ENCODE measurements around the gene ZNF223.

ZNF223 gene

GRCh38 chr19:44051650-44052402 lies at the start of gene ZNF223:
Gene ZNF223, plus strand, starts transcription at chr19:44052036. Its CDS starts 3,141 bp downstream, at chr19:44055177.
- H3K4me3 Mint-ChIP-seq: peak within 1 kb of the TSS; percentile 86
- peaks cover 11% of the 10 kb centered on the region for H3K4me1 Mint-ChIP-seq
- ATAC-seq (replicated peaks; ENCODE audit: extremely low read depth, poor library complexity, severe bottlenecking) (peak; percentile 36), DNase-seq (ENCODE audit: low spot score in 2 of 2) (no peak)
- peaks cover 58% of the 10 kb centered on the region for H3K27me3 Mint-ChIP-seq
- H3K9me3 Mint-ChIP-seq: peaks cover 17% of the 10 kb centered on the region
- no peak within 1 kb of the TSS for H3K27ac Mint-ChIP-seq (ENCODE audit: low read depth)
- peaks cover 3% of the 10 kb centered on the region for H3K36me3 Mint-ChIP-seq (ENCODE audit: insufficient read depth)

- Mint-ChIP-seq H3K36me3 (ENCODE audit: insufficient read depth) (peaks cover 8% of the 10 kb centered on the region), H3K4me3 (peak overlapping the region; percentile 96), H3K27ac (ENCODE audit: low read depth) (peak overlapping the region; percentile 90), H3K27me3 (no peaks in the 10 kb centered on the region), H3K4me1 (peaks cover 26% of the 10 kb centered on the region), H3K9me3 (peaks cover 18% of the 10 kb centered on the region)
- no peak for ATAC-seq (replicated peaks; ENCODE audit: extremely low read depth, poor library complexity, severe bottlenecking)
- no peak for DNase-seq (ENCODE audit: low spot score in 2 of 2)
These were observed 49.6 kb upstream of the ZNF223 start for GRCh38 chr19:44002212-44002565.

- Mint-ChIP-seq H3K4me1 (peaks cover 32% of the 10 kb centered on the region), H3K4me3 (peak within 1 kb of the TSS; percentile 96), H3K27me3 (no peaks in the 10 kb centered on the region), H3K9me3 (peaks cover 25% of the 10 kb centered on the region), H3K27ac (ENCODE audit: low read depth) (peak within 1 kb of the TSS; percentile 90), H3K36me3 (ENCODE audit: insufficient read depth) (peaks cover 11% of the 10 kb centered on the region)
- ATAC-seq (replicated peaks; ENCODE audit: extremely low read depth, poor library complexity, severe bottlenecking) (peak; percentile 97), DNase-seq (ENCODE audit: low spot score in 2 of 2) (peak; percentile 51 to 73)
These were observed 49.0 kb upstream of the ZNF223 start, which contains the start of gene ZNF230 for GRCh38 chr19:44002566-44003460. Gene ZNF230, plus strand, starts transcription at chr19:44002957. Its CDS starts 4,122 bp downstream, at chr19:44007079.

GRCh38 chr19:44003461-44004009 lies 48.3 kb upstream of the ZNF223 start:
- peak overlapping the region; percentile 90 for H3K27ac Mint-ChIP-seq (ENCODE audit: low read depth)
- H3K4me1 Mint-ChIP-seq: peaks cover 32% of the 10 kb centered on the region
- no peaks in the 10 kb centered on the region for H3K27me3 Mint-ChIP-seq
- DNase-seq (ENCODE audit: low spot score in 2 of 2): no peak
- H3K36me3 Mint-ChIP-seq (ENCODE audit: insufficient read depth): peaks cover 17% of the 10 kb centered on the region
- peak; percentile 48 for ATAC-seq (replicated peaks; ENCODE audit: extremely low read depth, poor library complexity, severe bottlenecking)
- peaks cover 21% of the 10 kb centered on the region for H3K9me3 Mint-ChIP-seq
- peak overlapping the region; percentile 96 for H3K4me3 Mint-ChIP-seq

- Mint-ChIP-seq H3K4me1 (peaks cover 32% of the 10 kb centered on the region), H3K36me3 (ENCODE audit: insufficient read depth) (peaks cover 32% of the 10 kb centered on the region), H3K27me3 (no peaks in the 10 kb centered on the region), H3K4me3 (no peak overlapping the region), H3K27ac (ENCODE audit: low read depth) (no peak overlapping the region), H3K9me3 (peaks cover 33% of the 10 kb centered on the region)
- DNase-seq (ENCODE audit: low spot score in 2 of 2): no peak
- ATAC-seq (replicated peaks; ENCODE audit: extremely low read depth, poor library complexity, severe bottlenecking): no peak
These were observed 45.9 kb upstream of the ZNF223 start for GRCh38 chr19:44005973-44006372.

GRCh38 chr19:44007473-44007872 lies 44.4 kb upstream of the ZNF223 start:
- H3K27me3 Mint-ChIP-seq: no peaks in the 10 kb centered on the region
- ATAC-seq (replicated peaks; ENCODE audit: extremely low read depth, poor library complexity, severe bottlenecking): no peak
- peaks cover 41% of the 10 kb centered on the region for H3K9me3 Mint-ChIP-seq
- no peak overlapping the region for H3K27ac Mint-ChIP-seq (ENCODE audit: low read depth)
- peaks cover 37% of the 10 kb centered on the region for H3K36me3 Mint-ChIP-seq (ENCODE audit: insufficient read depth)
- H3K4me1 Mint-ChIP-seq: peaks cover 25% of the 10 kb centered on the region
- no peak overlapping the region for H3K4me3 Mint-ChIP-seq
- no peak for DNase-seq (ENCODE audit: low spot score in 2 of 2)

GRCh38 chr19:44010468-44010867 lies 41.4 kb upstream of the ZNF223 start:
- Mint-ChIP-seq H3K4me1 (peaks cover 9% of the 10 kb centered on the region), H3K4me3 (no peak overlapping the region)
- no peak for ATAC-seq (replicated peaks; ENCODE audit: extremely low read depth, poor library complexity, severe bottlenecking)

GRCh38 chr19:44019498-44019897 lies 32.3 kb upstream of the ZNF223 start:
- Mint-ChIP-seq H3K27me3 (peaks cover 42% of the 10 kb centered on the region), H3K36me3 (ENCODE audit: insufficient read depth) (no peaks in the 10 kb centered on the region), H3K27ac (ENCODE audit: low read depth) (no peak overlapping the region), H3K9me3 (peaks cover 13% of the 10 kb centered on the region), H3K4me1 (peaks cover under 1% of the 10 kb centered on the region), H3K4me3 (no peak overlapping the region)
- DNase-seq (ENCODE audit: low spot score in 2 of 2) (no peak), ATAC-seq (replicated peaks; ENCODE audit: extremely low read depth, poor library complexity, severe bottlenecking) (no peak)

More at GRCh38 chr19:44010468-44010867, 41.4 kb upstream of the ZNF223 start:
- no peak for DNase-seq (ENCODE audit: low spot score in 2 of 2)
- H3K36me3 Mint-ChIP-seq (ENCODE audit: insufficient read depth): peaks cover 34% of the 10 kb centered on the region
- peaks cover 56% of the 10 kb centered on the region for H3K9me3 Mint-ChIP-seq
- no peaks in the 10 kb centered on the region for H3K27me3 Mint-ChIP-seq
- H3K27ac Mint-ChIP-seq (ENCODE audit: low read depth): no peak overlapping the region

- DNase-seq (ENCODE audit: low spot score in 2 of 2): no peak
- Mint-ChIP-seq H3K27ac (ENCODE audit: low read depth) (no peak overlapping the region), H3K4me3 (no peak overlapping the region), H3K27me3 (peaks cover 42% of the 10 kb centered on the region), H3K36me3 (ENCODE audit: insufficient read depth) (peaks cover 6% of the 10 kb centered on the region), H3K4me1 (peaks cover 18% of the 10 kb centered on the region), H3K9me3 (peaks cover 16% of the 10 kb centered on the region)
- no peak for ATAC-seq (replicated peaks; ENCODE audit: extremely low read depth, poor library complexity, severe bottlenecking)
These were observed 30.6 kb upstream of the ZNF223 start for GRCh38 chr19:44021221-44021620.

- Mint-ChIP-seq H3K9me3 (peaks cover 20% of the 10 kb centered on the region), H3K27ac (ENCODE audit: low read depth) (peak overlapping the region; percentile 94), H3K4me3 (peak overlapping the region; percentile 99), H3K36me3 (ENCODE audit: insufficient read depth) (peaks cover 21% of the 10 kb centered on the region), H3K4me1 (peaks cover 26% of the 10 kb centered on the region), H3K27me3 (peaks cover 21% of the 10 kb centered on the region)
- DNase-seq (ENCODE audit: low spot score in 2 of 2) (no peak), ATAC-seq (replicated peaks; ENCODE audit: extremely low read depth, poor library complexity, severe bottlenecking) (no peak)
These were observed 27.0 kb upstream of the ZNF223 start for GRCh38 chr19:44024900-44025216.

- ATAC-seq (replicated peaks; ENCODE audit: extremely low read depth, poor library complexity, severe bottlenecking) (peak; percentile 99), DNase-seq (ENCODE audit: low spot score in 2 of 2) (peak; percentile 26 to 54)
- Mint-ChIP-seq H3K36me3 (ENCODE audit: insufficient read depth) (peaks cover 21% of the 10 kb centered on the region), H3K27ac (ENCODE audit: low read depth) (peak within 1 kb of the TSS; percentile 94), H3K9me3 (peaks cover 17% of the 10 kb centered on the region), H3K4me1 (peaks cover 26% of the 10 kb centered on the region), H3K27me3 (peaks cover 15% of the 10 kb centered on the region), H3K4me3 (peak within 1 kb of the TSS; percentile 99)
These were observed 26.5 kb upstream of the ZNF223 start, which contains the start of gene ZNF222 for GRCh38 chr19:44025217-44025936. Gene ZNF222, plus strand, starts transcription at chr19:44025379. Its CDS starts 58 bp downstream, at chr19:44025437.

GRCh38 chr19:44026622-44027021 lies 25.2 kb upstream of the ZNF223 start:
- Mint-ChIP-seq H3K27ac (ENCODE audit: low read depth) (no peak overlapping the region), H3K9me3 (peaks cover 17% of the 10 kb centered on the region), H3K36me3 (ENCODE audit: insufficient read depth) (peaks cover 26% of the 10 kb centered on the region), H3K4me1 (peaks cover 26% of the 10 kb centered on the region), H3K4me3 (peak overlapping the region; percentile 99), H3K27me3 (peaks cover 3% of the 10 kb centered on the region)
- DNase-seq (ENCODE audit: low spot score in 2 of 2) (no peak), ATAC-seq (replicated peaks; ENCODE audit: extremely low read depth, poor library complexity, severe bottlenecking) (no peak)
